ENCODE measurements around the gene CDIP1.

The CDIP1 gene

DNA sequence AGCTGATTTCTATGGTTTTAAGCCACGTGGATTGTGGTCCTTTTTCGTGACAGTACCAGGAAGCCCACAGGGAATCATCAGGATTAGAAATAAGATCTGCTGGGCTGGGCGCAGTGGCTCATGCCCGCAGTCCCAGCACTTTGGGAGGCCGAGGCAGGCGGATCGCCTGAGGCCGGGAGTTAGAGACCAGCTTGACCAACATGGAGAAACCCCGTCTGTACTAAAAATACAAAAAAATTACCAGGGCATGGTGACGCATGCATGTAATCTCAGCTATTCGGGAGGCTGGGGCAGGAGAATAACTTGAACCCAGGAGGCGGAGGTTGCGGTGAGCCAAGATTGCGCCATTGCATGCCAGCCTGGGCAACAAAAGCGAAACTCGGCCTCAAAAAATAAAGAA lies 70.7 kb downstream of the CDIP1 start:
- H3K4me2 ChIP-seq (ENCODE audit: low read depth, low read length), result no peak overlapping the region
- no peak overlapping the region for H3K27ac ChIP-seq (ENCODE audit: low read length)
- no peaks in the 10 kb centered on the region for H3K4me1 ChIP-seq (ENCODE audit: low read length)
- DNase-seq, result no peak
- H3K36me3 ChIP-seq (replicated peaks; ENCODE audit: insufficient read depth, low read length), result no peaks in the 10 kb centered on the region
- no peak overlapping the region for H3K4me3 ChIP-seq (ENCODE audit: low read length)
- no peaks in the 10 kb centered on the region for H3K27me3 ChIP-seq (replicated peaks; ENCODE audit: insufficient read depth, low read length)
- H3K9ac ChIP-seq (ENCODE audit: low read length), result no peak overlapping the region
- H4K20me1 ChIP-seq (ENCODE audit: insufficient read depth, low read length), result no peaks in the 10 kb centered on the region
- H2AFZ ChIP-seq (ENCODE audit: low read length), result no peak overlapping the region
- H3K9me3 ChIP-seq (replicated peaks; ENCODE audit: insufficient read depth, low read length), result no peaks in the 10 kb centered on the region
- no peak for TF ChIP-seq EZH2phosphoT487 (IDR thresholded peaks at IDR 0.05; ENCODE audit: low read length)
- no peak for TF ChIP-seq EZH2 (optimal IDR thresholded peaks at IDR 0.05; ENCODE audit: low read depth, low read length)
- TF ChIP-seq, protein P1, sequence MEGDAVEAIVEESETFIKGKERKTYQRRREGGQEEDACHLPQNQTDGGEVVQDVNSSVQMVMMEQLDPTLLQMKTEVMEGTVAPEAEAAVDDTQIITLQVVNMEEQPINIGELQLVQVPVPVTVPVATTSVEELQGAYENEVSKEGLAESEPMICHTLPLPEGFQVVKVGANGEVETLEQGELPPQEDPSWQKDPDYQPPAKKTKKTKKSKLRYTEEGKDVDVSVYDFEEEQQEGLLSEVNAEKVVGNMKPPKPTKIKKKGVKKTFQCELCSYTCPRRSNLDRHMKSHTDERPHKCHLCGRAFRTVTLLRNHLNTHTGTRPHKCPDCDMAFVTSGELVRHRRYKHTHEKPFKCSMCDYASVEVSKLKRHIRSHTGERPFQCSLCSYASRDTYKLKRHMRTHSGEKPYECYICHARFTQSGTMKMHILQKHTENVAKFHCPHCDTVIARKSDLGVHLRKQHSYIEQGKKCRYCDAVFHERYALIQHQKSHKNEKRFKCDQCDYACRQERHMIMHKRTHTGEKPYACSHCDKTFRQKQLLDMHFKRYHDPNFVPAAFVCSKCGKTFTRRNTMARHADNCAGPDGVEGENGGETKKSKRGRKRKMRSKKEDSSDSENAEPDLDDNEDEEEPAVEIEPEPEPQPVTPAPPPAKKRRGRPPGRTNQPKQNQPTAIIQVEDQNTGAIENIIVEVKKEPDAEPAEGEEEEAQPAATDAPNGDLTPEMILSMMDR (IDR thresholded peaks at IDR 0.05; ENCODE audit: low read length), result no peak
- H3K79me2 ChIP-seq (ENCODE audit: low read length), result no peaks in the 10 kb centered on the region
- H3F3A ChIP-seq (ENCODE audit: insufficient read depth, low read length), result no peaks in the 10 kb centered on the region
- H3K9me2 ChIP-seq (replicated peaks; ENCODE audit: insufficient read depth, low read length), result no peaks in the 10 kb centered on the region

DNA sequence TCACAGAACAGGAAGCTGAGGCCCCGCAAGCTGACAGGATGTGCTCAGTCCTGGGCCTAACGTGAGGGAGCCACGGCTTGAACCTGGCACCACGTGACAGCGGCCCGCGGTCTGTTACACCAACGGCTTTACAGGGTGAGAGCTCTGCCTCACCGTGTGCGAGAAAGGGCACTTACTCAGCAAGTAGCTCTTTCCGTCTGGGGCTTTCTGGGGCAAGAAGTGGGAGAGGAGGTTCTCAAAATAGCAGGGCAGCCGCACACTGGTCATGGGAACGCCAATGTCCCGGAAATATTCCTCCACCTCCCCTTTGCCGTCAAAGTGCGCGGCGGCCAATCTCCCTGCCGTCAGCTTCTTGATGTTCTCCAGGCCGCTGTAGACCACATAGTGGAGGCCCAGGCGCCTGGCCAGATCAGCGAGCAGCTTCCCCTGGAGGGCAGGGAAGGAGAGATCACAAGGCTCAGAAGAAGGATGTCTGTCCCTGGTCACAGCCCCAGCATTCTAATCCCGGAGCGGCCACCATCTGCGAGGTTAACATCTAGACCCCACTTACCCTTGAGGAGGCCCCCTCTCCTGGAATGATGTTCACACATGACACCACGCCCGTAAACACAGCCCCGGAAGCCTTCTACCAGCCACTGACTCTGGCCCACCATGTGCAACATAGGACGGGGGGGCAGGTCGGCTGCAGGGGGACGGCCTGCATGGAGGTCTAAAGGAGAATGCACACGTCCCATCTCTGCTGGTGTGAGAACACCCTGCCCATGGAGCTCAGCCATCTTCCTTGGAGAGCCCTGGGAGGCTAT lies 72.4 kb downstream of the CDIP1 start:
- H2AFZ ChIP-seq (ENCODE audit: low read length), result no peak overlapping the region
- H3K4me2 ChIP-seq (ENCODE audit: low read depth, low read length), result no peak overlapping the region
- H3K36me3 ChIP-seq (replicated peaks; ENCODE audit: insufficient read depth, low read length), result no peaks in the 10 kb centered on the region
- no peaks in the 10 kb centered on the region for H3K79me2 ChIP-seq (ENCODE audit: low read length)
- no peaks in the 10 kb centered on the region for H3K9me3 ChIP-seq (replicated peaks; ENCODE audit: insufficient read depth, low read length)
- H4K20me1 ChIP-seq (ENCODE audit: insufficient read depth, low read length), result no peaks in the 10 kb centered on the region
- H3K9me2 ChIP-seq (replicated peaks; ENCODE audit: insufficient read depth, low read length), result no peaks in the 10 kb centered on the region
- no peak overlapping the region for H3K4me3 ChIP-seq (ENCODE audit: low read length)
- H3K4me1 ChIP-seq (ENCODE audit: low read length), result no peaks in the 10 kb centered on the region
- no peak for TF ChIP-seq EZH2 (optimal IDR thresholded peaks at IDR 0.05; ENCODE audit: low read depth, low read length)
- TF ChIP-seq EZH2phosphoT487 (IDR thresholded peaks at IDR 0.05; ENCODE audit: low read length), result no peak
- TF ChIP-seq, protein P1 (IDR thresholded peaks at IDR 0.05; ENCODE audit: low read length), result no peak
- H3K9ac ChIP-seq (ENCODE audit: low read length), result no peak overlapping the region
- no peak overlapping the region for H3K27ac ChIP-seq (ENCODE audit: low read length)
- DNase-seq, result no peak
- H3K27me3 ChIP-seq (replicated peaks; ENCODE audit: insufficient read depth, low read length), result no peaks in the 10 kb centered on the region
- no peaks in the 10 kb centered on the region for H3F3A ChIP-seq (ENCODE audit: insufficient read depth, low read length)

DNA sequence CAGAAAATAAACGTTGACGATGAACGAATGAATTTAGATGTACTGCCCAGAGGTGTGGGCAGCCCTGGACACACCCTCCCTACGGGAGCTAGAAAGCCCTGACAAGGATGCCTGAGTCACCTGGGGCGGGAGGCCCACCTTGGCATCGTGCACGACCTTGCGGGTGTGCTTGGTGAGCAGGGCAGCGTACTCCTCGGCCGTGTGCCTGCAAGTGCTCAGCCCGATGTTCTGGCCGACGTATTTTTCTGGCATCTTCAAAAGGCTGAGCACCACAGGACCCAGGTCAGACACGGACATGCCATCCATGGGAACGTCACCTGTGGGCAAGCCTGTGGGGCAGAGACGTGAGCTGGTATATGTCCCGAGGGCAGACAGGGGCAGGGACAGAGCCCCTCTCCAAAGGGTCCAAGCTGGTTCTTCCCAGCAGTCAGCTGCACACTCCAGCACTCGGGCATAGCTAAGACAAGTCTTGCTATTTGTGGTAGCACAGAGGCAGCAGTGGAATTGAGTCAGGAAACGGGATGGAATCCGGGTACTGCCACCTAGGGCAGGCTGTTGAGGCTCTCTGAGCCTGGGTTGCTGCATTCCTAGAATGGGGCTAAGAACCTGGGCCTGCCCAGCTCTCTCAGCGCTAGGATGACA lies 74.9 kb downstream of the CDIP1 start:
- H3K4me2 ChIP-seq (ENCODE audit: low read depth, low read length), result no peak overlapping the region
- no peaks in the 10 kb centered on the region for H3K4me1 ChIP-seq (ENCODE audit: low read length)
- H3F3A ChIP-seq (ENCODE audit: insufficient read depth, low read length), result no peaks in the 10 kb centered on the region

More for the DNA sequence above, 74.9 kb downstream of the CDIP1 start:
- TF ChIP-seq EZH2 (optimal IDR thresholded peaks at IDR 0.05; ENCODE audit: low read depth, low read length), result no peak
- Histone ChIP-seq H3K9ac (ENCODE audit: low read length) (no peak overlapping the region), H2AFZ (ENCODE audit: low read length) (no peak overlapping the region), H3K36me3 (replicated peaks; ENCODE audit: insufficient read depth, low read length) (no peaks in the 10 kb centered on the region), H4K20me1 (ENCODE audit: insufficient read depth, low read length) (no peaks in the 10 kb centered on the region), H3K9me2 (replicated peaks; ENCODE audit: insufficient read depth, low read length) (no peaks in the 10 kb centered on the region), H3K4me3 (ENCODE audit: low read length) (no peak overlapping the region), H3K27ac (ENCODE audit: low read length) (no peak overlapping the region), H3K27me3 (replicated peaks; ENCODE audit: insufficient read depth, low read length) (no peaks in the 10 kb centered on the region), H3K79me2 (ENCODE audit: low read length) (no peaks in the 10 kb centered on the region), H3K9me3 (replicated peaks; ENCODE audit: insufficient read depth, low read length) (no peaks in the 10 kb centered on the region)
- DNase-seq, result no peak

Data from MM.1S (cell line).